Peyer's patch (tissue), 4 donors: ENCODE measurements around the gene VRK3. TPM values are rescaled to one million over a fixed set of nuclear protein-coding genes. Genes with fewer than 3 reads are reported as not detected.

ENCODE experiments used
- DNase-seq, 3 donors: peaks; one replicate each; pipeline ENCODE4 v3.0.0-alpha.2; 2017 to 2019
- H3K27ac ChIP-seq, 4 donors: fragments of 200-600 bp; sonication (generic); one replicate each; pipeline ENCODE4 v1.5.1; 2016 to 2019
- H3K27me3 ChIP-seq, 2 donors: fragments of 200-600 bp; sonication (generic); one replicate each; pipeline ENCODE4 v1.5.1; 2019
- H3K36me3 ChIP-seq, 3 donors: fragments of 200-600 bp; sonication (generic); one replicate each; pipeline ENCODE4 v1.5.1; 2016 to 2019
- H3K4me1 ChIP-seq, 4 donors: fragments of 200-600 bp; sonication (generic); one replicate each; pipeline ENCODE4 v1.5.1; 2016 to 2019
- H3K4me3 ChIP-seq, 4 donors: fragments of 200-600 bp; sonication (generic); 1 replicate in 3 of 4; 2 replicates in 1 of 4; pipeline ENCODE4 v1.5.1; 2016 to 2019; ENCODE audit warnings: mild to moderate bottlenecking in 1 of 4
- H3K9me3 ChIP-seq, 4 donors: fragments of 200-600 bp; sonication (generic); one replicate each; pipeline ENCODE4 v1.5.1; 2016 to 2019; ENCODE audit warnings: mild to moderate bottlenecking in 1 of 4
- POLR2A ChIP-seq, 2 donors: fragments of 450-650 bp; IDR thresholded peaks; one replicate each; pipeline ENCODE4 v1.5.1; 2017; ENCODE audit warnings: antibody characterized with exemption in 2 of 2, mild to moderate bottlenecking in 2 of 2, moderate library complexity in 2 of 2
- total RNA-seq, 4 donors: library from RNA; depleted of rRNA; stranded (reverse); fragments of >200 nt; gene quantifications; one replicate each; pipeline ENCODE4 v1.1.0, GENCODE V29; 2016
- TF ChIP-seq, protein P1 (sequence below), 6 experiments: fragments of 450-650 bp in 4 of 6; fragments of 200-600 bp in 2 of 6; sonication (generic) in 1 of 6; IDR thresholded peaks; one replicate each; pipeline ENCODE4 v1.5.1; 2017 to 2019; ENCODE audit warnings: antibody characterized with exemption in 6 of 6, mild to moderate bottlenecking in 3 of 6, moderate library complexity in 1 of 6

The VRK3 gene
- total RNA-seq, 4 donors from 2014 or later, result 76.7 to 98.1 (median 83.9) TPM

DNA sequence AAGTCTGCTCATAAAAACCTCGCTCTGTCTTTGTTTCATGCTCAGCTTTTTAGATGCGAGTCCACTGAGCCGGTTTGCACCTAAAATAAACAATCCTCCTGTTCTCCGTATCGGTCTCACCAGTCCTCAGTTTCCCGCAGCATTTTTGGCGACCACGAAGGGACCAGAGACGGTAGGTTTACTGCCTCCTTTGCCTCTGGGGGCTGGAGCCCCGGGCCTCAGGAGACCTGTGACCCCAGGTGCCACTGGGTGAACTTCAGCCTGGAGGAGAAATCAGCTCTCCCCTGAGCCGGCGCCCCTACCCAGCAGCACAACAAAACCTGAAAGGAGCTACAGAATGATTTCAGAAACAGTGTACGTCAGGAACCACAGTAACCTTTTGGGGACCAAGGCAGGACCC is 72.3 kb downstream of the VRK3 start:
- Histone ChIP-seq H3K27me3 (no peaks in the 10 kb centered on the region), H3K27ac (no peak overlapping the region), H3K4me1 (peaks cover 0 to 8% (median 0%) of the 10 kb centered on the region in 4 donors), H3K36me3 (no peaks in the 10 kb centered on the region), H3K4me3 (no peak overlapping the region), H3K9me3 (no peaks in the 10 kb centered on the region)
- TF ChIP-seq, protein P1, sequence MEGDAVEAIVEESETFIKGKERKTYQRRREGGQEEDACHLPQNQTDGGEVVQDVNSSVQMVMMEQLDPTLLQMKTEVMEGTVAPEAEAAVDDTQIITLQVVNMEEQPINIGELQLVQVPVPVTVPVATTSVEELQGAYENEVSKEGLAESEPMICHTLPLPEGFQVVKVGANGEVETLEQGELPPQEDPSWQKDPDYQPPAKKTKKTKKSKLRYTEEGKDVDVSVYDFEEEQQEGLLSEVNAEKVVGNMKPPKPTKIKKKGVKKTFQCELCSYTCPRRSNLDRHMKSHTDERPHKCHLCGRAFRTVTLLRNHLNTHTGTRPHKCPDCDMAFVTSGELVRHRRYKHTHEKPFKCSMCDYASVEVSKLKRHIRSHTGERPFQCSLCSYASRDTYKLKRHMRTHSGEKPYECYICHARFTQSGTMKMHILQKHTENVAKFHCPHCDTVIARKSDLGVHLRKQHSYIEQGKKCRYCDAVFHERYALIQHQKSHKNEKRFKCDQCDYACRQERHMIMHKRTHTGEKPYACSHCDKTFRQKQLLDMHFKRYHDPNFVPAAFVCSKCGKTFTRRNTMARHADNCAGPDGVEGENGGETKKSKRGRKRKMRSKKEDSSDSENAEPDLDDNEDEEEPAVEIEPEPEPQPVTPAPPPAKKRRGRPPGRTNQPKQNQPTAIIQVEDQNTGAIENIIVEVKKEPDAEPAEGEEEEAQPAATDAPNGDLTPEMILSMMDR (IDR thresholded peaks at IDR 0.05), result no peak
- no peak for TF ChIP-seq POLR2A (IDR thresholded peaks at IDR 0.05)
- DNase-seq, result no peak

DNA sequence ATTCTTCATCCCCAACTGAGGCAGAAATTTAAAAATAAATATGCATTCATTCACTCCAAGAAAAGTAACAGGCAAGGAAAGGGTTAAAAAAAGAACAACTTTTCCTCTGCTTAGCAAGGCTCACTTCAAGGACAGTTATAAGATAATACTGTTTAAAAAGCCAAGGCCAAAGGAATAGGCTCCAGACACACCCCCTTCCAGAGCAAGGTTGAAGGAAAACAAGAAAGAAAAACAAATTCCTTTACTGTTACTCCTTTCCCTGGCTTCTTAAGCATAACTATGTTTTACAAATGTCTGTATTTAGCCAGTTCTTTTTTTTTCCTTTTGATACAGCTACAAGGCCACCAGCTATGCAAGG is 72.7 kb downstream of the VRK3 start:
- Histone ChIP-seq H3K27ac (no peak overlapping the region), H3K4me3 (no peak overlapping the region), H3K4me1 (peaks cover 0 to 8% (median 0%) of the 10 kb centered on the region in 4 donors), H3K36me3 (no peaks in the 10 kb centered on the region), H3K27me3 (no peaks in the 10 kb centered on the region), H3K9me3 (no peaks in the 10 kb centered on the region)
- DNase-seq, result no peak
- no peak for TF ChIP-seq POLR2A (IDR thresholded peaks at IDR 0.05)
- TF ChIP-seq, protein P1 (IDR thresholded peaks at IDR 0.05), result no peak

DNA sequence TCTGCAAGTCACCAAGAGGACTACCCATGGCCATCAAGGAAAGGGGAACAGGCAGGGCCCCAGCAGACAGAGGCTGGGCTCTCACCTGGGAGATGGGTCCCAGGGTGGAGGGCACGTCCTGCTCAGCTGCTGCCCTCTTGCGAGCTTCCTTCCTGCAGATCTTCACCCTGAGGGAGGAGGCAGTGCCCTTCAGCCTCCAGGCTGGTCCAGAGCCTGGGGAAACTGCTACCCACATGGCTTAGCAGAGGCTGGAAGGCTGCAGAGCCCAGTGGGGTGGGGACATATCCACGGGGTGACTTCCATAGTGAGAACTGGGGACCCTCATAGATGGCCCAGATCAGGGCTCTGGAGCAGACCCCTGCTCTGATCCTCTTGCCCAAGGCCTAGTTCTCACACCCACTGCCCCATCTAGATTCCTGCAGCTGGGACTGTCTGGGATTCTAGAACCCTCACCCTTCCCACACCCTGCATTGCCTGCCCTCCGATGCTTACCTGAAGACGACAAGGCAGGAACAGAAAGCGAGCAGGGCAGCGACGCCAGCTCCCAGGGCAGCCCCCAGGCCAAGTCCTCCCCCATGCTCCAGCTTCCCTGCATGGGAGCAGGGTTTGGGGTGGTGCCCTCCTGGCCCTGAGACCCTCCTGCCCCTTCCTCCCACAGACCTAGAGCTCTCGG is 73.2 kb downstream of the VRK3 start:
- H3K27ac ChIP-seq, result no peak overlapping the region
- peaks cover 0 to 8% (median 0%) of the 10 kb centered on the region in 4 donors for H3K4me1 ChIP-seq
- no peak for DNase-seq
- H3K36me3 ChIP-seq, result no peaks in the 10 kb centered on the region
- H3K4me3 ChIP-seq, result no peak overlapping the region
- TF ChIP-seq POLR2A (IDR thresholded peaks at IDR 0.05), result no peak
- TF ChIP-seq, protein P1 (IDR thresholded peaks at IDR 0.05), result no peak
- no peaks in the 10 kb centered on the region for H3K9me3 ChIP-seq
- H3K27me3 ChIP-seq, result no peaks in the 10 kb centered on the region

DNA sequence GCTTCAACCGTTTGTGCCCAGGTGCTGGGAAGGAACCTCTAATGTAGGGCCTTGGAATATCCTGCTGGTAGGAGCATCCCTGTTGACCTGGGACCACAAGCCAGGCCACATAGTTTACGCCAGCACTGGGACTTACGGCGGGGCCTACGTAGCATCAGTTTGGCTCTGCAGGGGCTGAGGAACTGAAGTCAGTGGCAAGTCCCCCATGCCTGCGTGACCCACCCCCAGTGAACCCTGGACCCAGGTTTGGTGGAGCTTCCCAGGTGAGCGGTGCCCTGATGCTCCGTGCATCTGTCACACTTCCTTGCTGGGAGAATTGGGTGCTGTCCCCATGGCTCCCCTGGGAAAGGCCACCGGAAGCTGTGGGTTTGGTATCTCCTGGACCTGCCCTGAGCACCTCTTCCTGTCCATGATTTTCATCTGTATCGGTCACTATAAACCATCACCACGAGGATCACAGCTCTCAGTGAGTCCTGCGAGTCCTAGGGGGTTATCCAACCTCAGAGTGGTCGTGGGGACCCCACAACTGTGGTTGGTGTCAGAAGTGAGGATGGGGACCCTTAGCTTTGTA is 74.1 kb downstream of the VRK3 start:
- no peaks in the 10 kb centered on the region for H3K36me3 ChIP-seq
- H3K4me3 ChIP-seq, result no peak overlapping the region
- H3K27ac ChIP-seq, result no peak overlapping the region
- no peaks in the 10 kb centered on the region for H3K9me3 ChIP-seq
- TF ChIP-seq, protein P1 (IDR thresholded peaks at IDR 0.05), result no peak
- TF ChIP-seq POLR2A (IDR thresholded peaks at IDR 0.05), result no peak
- DNase-seq, result no peak
- peaks cover 0 to 8% (median 0%) of the 10 kb centered on the region in 4 donors for H3K4me1 ChIP-seq
- no peaks in the 10 kb centered on the region for H3K27me3 ChIP-seq

DNA sequence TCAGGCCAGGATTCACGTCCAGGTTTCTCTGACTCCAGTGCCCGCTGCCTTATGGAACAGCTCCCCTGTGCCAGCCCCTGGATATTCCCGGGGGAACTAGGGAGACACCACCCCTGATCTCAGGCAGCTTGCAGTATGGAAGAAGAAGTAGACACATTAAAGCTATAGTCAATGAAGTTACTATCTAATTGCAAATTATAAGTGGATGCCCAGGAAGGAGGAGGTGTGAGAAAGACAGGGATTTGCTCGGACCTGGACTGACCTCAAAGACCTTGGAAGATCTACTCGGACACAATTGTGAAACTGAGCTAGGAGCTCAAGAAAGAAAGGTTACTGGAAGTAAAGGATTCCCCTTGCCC is 74.6 kb downstream of the VRK3 start:
- Histone ChIP-seq H3K27ac (no peak overlapping the region), H3K9me3 (no peaks in the 10 kb centered on the region), H3K4me1 (peaks cover 0 to 8% (median 0%) of the 10 kb centered on the region in 4 donors), H3K27me3 (no peaks in the 10 kb centered on the region), H3K36me3 (no peaks in the 10 kb centered on the region), H3K4me3 (no peak overlapping the region)
- DNase-seq, result no peak
- TF ChIP-seq POLR2A (IDR thresholded peaks at IDR 0.05), result no peak
- TF ChIP-seq, protein P1 (IDR thresholded peaks at IDR 0.05), result no peak
